Stimulated activated CD4-positive, alpha-beta T cell treated with anti-CD3 and anti-CD28 coated beads, Interleukin-15, amount 100 ng/mL, for 24 hours (primary cell): ENCODE results near the gene EEF1A2.

Experiments used
- DNase-seq: peaks from one replicate; pipeline ENCODE4 v3.0.0-alpha.2; 2020

EEF1A2 gene

GRCh38 chr20:63466861-63467260 is 32.0 kb downstream of the EEF1A2 start:
- no peak for DNase-seq

- no peak for DNase-seq
These were observed 32.5 kb downstream of the EEF1A2 start for GRCh38 chr20:63466250-63466825.

DNA sequence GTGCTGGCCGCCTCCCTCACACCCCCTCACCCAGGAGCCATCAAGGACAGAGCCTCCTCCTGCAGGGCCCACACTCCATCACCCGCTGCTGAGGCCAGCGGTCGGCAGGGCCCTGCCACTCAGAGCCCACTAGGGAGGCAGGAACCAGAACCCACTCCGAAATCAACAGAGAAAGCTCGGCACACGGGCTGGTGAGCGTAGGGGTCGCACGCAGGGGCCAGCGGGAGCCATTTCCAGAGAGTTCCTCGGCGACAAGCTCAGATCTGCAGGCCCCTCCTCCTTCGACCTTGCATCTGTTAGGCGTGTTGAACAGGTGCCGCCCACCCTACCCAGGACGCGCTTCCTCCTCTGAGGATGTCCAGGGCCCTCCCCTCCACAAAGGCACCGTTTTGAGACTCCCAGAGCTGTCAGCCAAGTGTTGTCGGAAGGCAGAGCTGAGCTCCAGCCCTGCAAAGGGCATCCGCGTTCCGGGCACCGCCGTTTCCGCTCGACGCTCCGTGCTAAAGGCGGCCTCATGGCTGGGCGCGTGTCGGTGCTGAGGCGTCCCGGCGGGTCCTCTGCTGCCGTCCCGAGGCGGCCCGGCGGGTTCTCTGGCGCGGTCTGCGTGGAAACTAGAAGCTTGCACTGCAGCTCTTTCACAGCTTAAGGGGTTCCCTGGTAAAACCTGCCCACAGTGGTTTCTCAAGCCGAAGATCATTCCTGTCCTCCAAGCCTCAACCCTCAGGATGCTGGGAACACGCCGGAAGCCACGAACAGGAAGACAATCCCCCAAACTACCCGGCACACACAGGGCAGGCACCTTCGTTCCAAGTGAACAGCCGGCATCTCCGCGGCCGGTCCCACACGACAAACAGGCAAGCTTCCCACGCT is 33.3 kb downstream of the EEF1A2 start:
- no peak for DNase-seq

DNA sequence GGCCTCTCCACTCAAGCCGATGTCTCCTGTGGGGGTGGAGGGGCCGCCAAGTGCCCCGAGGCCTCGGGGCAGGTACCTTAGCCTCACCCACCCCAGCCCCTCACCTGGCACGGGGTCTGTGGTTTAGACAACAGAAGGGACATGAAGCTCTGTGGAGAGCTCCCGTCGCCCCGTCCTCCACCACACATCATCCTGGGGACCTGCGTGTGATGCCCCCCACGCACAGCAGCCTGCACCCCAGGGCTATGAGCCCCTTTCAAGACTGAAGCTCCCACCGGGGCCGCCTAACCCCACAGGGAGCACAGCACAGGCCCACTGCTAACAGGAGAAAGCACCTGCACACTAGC is 34.6 kb downstream of the EEF1A2 start:
- DNase-seq, result no peak

DNA sequence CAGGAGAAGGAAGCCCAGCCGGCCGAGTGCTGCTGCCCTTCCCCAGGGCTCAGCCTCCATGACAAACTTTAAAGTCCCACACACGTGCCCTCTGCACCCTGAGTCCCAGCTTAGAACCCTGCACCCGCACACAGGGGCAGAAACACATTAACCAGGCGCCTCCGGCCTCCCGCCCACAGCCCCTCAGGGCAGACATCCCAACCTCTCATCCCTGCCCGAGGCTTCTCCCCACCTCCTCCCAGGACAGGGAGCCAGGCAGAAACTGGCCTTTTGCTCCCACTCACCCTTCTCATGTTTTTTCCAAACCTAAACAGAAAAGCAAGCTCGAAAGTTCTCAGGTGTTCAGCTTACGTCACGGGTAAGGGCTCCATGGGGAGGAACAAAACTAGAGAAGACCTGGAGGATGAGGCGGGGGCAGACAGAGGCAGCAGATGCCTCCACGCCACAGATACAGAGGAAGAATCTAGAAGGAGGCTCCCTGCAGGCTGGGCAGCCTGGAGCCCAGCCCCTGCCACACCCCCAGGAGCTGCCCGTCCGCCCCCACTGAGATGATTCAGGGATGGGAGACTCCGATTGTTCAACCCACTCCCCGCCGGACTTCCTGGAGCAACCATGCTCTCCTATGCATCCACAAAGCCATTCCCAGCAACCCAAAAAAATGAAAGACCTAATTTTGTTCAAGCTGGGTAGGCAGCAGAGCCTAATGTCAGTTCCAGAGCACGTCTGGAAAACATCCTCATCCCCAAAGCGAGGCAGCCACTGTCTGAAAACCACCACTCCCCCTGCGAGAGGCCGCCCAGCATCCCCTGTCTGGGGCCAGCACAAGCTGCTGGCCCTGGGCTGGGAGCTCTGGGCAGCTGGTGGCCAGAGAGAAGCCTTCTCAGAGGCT is 35.2 kb downstream of the EEF1A2 start:
- no peak for DNase-seq

- no peak for DNase-seq
These were observed 36.6 kb downstream of the EEF1A2 start for GRCh38 chr20:63462244-63462643.

- DNase-seq, result peak; percentile 20
These were observed 37.6 kb downstream of the EEF1A2 start for GRCh38 chr20:63461104-63461763.

DNA sequence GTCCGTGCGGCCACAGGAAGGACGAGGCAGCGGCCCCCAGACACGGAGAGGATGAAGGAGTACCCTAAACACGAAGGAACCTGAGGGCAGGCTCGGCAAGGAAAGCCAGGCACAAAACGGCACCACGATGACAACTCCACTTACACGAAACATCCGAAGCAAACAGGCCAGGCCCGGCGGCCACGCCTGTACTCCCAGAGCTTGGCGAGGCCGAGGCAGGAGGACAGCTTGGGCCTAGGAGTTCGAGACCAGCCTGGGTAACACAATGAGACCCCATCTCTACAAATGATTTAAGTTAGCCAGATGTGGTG is 39.9 kb downstream of the EEF1A2 start:
- no peak for DNase-seq

GRCh38 chr20:63458170-63459069 is 40.5 kb downstream of the EEF1A2 start:
- DNase-seq, result no peak

DNA sequence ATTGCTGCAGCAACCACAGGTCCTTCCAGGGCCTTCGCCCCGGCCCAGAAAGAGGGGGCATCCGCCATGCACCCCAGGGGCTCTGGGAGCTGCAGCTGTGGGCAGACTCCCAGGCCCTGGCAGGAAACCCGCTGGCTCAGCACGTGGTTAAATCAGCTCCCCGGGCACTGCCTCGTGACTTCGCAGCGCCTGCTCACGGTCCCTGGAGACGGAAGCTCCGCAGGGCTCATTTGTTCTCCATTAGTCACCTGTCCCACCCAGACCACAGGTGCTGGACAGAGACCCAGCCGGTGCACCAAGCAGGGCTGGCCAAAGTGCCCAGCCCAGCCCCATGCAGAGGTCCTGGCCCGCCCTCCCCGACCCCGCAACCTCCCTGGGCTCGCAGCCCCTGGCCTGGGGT is 41.1 kb downstream of the EEF1A2 start:
- DNase-seq, result no peak

GRCh38 chr20:63456429-63457284 is 42.2 kb downstream of the EEF1A2 start:
- DNase-seq, result no peak

- no peak for DNase-seq
These were observed 43.4 kb downstream of the EEF1A2 start for GRCh38 chr20:63455568-63455859.

- DNase-seq, result no peak
These were observed 43.9 kb downstream of the EEF1A2 start for GRCh38 chr20:63454731-63455567.

GRCh38 chr20:63452821-63453523 is 45.9 kb downstream of the EEF1A2 start:
- peak; percentile 20 for DNase-seq

DNA sequence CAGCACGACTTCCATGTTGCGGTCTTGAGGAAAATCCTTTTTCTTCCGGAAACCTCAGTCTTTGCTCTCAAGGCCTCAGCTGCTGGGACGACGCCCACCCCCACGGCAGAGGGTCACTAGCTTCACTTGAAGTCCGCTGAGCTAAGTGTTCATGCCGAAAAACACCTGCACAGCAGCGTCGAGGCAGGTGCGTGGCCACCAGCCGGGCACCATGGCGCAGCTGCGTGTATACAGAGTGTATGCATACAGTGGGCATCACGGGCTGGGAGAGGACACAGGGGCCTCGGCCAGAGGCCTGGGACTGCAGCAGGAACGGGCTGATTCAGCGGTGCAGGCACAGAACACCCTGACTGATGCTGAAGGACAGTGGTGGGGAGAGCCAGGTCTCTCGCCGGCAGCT is 46.5 kb downstream of the EEF1A2 start:
- no peak for DNase-seq

- no peak for DNase-seq
These were observed 47.1 kb downstream of the EEF1A2 start for GRCh38 chr20:63451821-63452220.

GRCh38 chr20:63449796-63450730 is 48.8 kb downstream of the EEF1A2 start:
- DNase-seq, result no peak

GRCh38 chr20:63449025-63449424 is 49.9 kb downstream of the EEF1A2 start:
- DNase-seq, result no peak

DNA sequence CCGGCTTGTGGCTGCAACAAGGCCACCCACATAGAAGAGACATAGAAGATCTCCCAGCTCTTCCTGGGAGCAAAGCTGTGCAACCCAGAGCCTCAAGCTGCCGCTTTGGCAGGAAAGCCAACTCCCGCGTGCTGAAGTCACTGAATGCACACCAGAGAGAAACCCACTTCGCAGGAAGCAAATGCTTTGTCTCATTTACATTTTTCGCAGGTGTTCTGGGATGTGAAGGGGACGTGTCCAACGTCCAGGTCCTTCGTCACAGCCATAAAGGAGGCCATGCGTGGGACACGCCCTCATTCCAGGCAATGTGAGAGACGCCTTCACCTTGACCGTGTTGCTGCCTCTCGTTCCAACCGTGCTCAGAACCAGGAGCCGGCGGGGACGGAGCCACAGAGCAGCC is 50.9 kb downstream of the EEF1A2 start:
- DNase-seq, result no peak
